ENCODE measurements around the gene PDE1C.

DNA sequence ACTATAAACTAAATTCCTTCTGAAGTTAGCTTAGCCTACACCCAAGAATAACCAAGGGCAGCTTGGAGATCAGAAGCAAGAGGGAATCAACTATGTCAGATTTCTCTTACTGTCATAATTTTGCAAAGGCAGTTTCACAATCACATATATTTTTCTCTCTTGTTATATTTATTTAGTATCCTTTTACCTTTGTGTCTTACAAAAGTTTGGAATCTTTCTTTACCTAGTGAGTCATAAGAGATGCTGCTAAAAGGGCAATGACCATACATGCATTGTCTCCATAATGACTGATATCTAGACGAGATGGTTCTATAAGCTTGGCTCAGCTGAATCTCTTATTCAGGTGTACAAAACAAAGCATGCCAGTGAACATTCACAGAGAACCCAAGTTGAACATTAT, 322.1 kb downstream of the PDE1C start:
- TF ChIP-seq, protein P1, sequence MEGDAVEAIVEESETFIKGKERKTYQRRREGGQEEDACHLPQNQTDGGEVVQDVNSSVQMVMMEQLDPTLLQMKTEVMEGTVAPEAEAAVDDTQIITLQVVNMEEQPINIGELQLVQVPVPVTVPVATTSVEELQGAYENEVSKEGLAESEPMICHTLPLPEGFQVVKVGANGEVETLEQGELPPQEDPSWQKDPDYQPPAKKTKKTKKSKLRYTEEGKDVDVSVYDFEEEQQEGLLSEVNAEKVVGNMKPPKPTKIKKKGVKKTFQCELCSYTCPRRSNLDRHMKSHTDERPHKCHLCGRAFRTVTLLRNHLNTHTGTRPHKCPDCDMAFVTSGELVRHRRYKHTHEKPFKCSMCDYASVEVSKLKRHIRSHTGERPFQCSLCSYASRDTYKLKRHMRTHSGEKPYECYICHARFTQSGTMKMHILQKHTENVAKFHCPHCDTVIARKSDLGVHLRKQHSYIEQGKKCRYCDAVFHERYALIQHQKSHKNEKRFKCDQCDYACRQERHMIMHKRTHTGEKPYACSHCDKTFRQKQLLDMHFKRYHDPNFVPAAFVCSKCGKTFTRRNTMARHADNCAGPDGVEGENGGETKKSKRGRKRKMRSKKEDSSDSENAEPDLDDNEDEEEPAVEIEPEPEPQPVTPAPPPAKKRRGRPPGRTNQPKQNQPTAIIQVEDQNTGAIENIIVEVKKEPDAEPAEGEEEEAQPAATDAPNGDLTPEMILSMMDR (conservative IDR thresholded peaks at IDR 0.05; ENCODE audit: low read depth, low read length), result no peak
- TF ChIP-seq EZH2 (IDR thresholded peaks at IDR 0.05; ENCODE audit: borderline replicate concordance, low read depth, low read length, poor library complexity, severe bottlenecking), result no peak

Data from A673 (cell line).